SJCRH30 (cell line): ENCODE results near the gene REEP3. TPM values are rescaled to one million over a fixed set of nuclear protein-coding genes. Genes with fewer than 3 reads are reported as not detected.
"Not testable (repeated sequence)": the region's sequence is repeated elsewhere in the genome, so short reads cannot be mapped to it uniquely, and the experiment has no call there.

ENCODE experiments used
- DNase-seq, 2 experiments: peaks; one replicate each; pipeline ENCODE4 v3.0.0-alpha.2; 2015 to 2020
- H3K27ac ChIP-seq: fragments of 250-450 bp; sonication (Bioruptor Pico); 2 replicates; pipeline ENCODE4 v1.5.1; 2020; ENCODE audit warnings: mild to moderate bottlenecking, moderate library complexity
- H3K27me3 ChIP-seq: fragments of 250-450 bp; sonication (Bioruptor Pico); 2 replicates; pipeline ENCODE4 v1.5.1; 2020; ENCODE audit warnings: mild to moderate bottlenecking, moderate library complexity
- H3K36me3 ChIP-seq: fragments of 250-450 bp; sonication (Bioruptor Pico); 2 replicates; pipeline ENCODE4 v1.5.1; 2020; ENCODE audit warnings: mild to moderate bottlenecking, moderate library complexity
- H3K4me1 ChIP-seq: fragments of 250-450 bp; sonication (Bioruptor Pico); 2 replicates; pipeline ENCODE4 v1.5.1; 2020; ENCODE audit warnings: mild to moderate bottlenecking, moderate library complexity
- H3K4me3 ChIP-seq: fragments of 250-450 bp; sonication (Bioruptor Pico); 2 replicates; pipeline ENCODE4 v1.5.1; 2020; ENCODE audit warnings: mild to moderate bottlenecking, moderate library complexity
- H3K9me3 ChIP-seq: fragments of 250-450 bp; sonication (Bioruptor Pico); replicated peaks from 2 replicates; pipeline ENCODE4 v1.5.1; 2020; ENCODE audit warnings: mild to moderate bottlenecking, moderate library complexity
- total RNA-seq: library from RNA; depleted of rRNA; stranded (reverse); fragments of >200 nt; shearing (Covaris generic); gene quantifications from 2 replicates; pipeline ENCODE4 v1.2.3, GENCODE V29; 2014

REEP3 gene
- total RNA-seq, 1 experiment from 2014 or later: 16.4 TPM

DNA sequence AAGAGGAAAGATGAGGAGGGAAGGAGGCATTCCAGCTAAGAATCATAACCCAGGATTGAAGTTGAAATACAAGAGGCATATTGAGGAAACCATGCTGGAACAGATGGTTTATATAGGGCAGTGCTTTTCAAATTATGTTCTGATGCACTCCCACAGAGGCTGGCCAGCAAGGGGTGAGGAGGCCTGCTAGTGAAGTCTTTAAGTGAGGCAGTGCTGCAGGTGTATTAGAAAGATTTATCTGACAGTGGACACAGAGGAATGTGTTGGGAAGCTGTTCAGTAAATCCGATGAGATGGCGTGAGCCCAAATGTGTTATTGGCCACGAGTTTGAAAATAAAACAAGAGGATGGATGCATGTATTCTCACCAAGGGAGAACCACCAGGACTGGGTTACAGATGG is 28.6 kb downstream of the REEP3 start:
- no peaks in the 10 kb centered on the region for H3K27me3 ChIP-seq
- DNase-seq: no peak
- H3K4me1 ChIP-seq: no peaks in the 10 kb centered on the region
- no peak overlapping the region for H3K27ac ChIP-seq
- no peaks in the 10 kb centered on the region for H3K36me3 ChIP-seq
- no peaks in the 10 kb centered on the region for H3K9me3 ChIP-seq
- H3K4me3 ChIP-seq: no peak overlapping the region

DNA sequence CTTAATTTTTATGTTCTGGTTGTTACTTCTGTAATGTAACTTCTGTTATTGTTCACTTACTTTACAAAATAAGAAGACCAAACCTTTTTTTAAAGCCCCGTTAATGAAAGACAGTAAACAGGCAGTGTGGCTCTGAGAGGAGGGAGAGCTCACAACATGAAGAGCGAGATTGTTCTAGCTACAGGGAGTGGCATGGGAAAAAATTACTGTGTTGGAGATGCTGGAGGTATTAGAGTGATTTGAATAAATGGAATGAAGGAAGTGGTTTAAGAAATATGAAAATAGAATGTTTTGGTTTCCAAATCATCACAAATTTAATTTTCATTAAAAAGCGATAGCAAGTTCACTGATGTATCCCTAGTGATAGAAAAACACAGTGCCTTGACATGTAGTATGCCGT is 31.8 kb downstream of the REEP3 start:
- Histone ChIP-seq H3K4me3 (no peak overlapping the region), H3K36me3 (no peaks in the 10 kb centered on the region), H3K27ac (no peak overlapping the region), H3K27me3 (no peaks in the 10 kb centered on the region), H3K9me3 (no peaks in the 10 kb centered on the region), H3K4me1 (no peaks in the 10 kb centered on the region)
- DNase-seq: no peak

- Histone ChIP-seq H3K36me3 (no peaks in the 10 kb centered on the region), H3K27ac (no peak overlapping the region), H3K4me1 (no peaks in the 10 kb centered on the region), H3K4me3 (no peak overlapping the region), H3K27me3 (no peaks in the 10 kb centered on the region), H3K9me3 (no peaks in the 10 kb centered on the region)
- DNase-seq: no peak
Observed at GRCh38 chr10:63553473-63553872, 32.3 kb downstream of the REEP3 start.

DNA sequence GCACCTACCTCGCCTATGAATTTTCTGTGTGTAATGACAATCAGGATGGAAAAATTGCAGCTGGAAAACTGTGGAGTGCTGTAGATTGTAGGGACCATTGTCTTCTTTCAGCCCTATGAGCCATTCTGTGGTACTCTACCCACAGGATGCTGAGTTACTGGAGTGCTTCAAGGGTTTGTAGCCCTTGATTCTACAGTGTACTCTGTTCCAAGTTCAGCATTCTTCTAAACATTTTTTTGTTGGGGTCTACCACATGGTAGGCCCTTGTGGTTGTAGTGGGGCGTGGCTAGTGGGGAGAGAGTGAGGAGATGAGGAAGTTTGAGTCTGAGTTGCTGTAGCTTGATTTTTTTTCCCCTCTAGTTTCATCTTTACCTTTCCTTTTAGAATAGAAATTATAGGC is 33.5 kb downstream of the REEP3 start:
- peak; percentile 22 to 31 for DNase-seq
- no peaks in the 10 kb centered on the region for H3K27me3 ChIP-seq
- no peak overlapping the region for H3K4me3 ChIP-seq
- H3K4me1 ChIP-seq: no peaks in the 10 kb centered on the region
- no peak overlapping the region for H3K27ac ChIP-seq
- H3K36me3 ChIP-seq: no peaks in the 10 kb centered on the region
- no peaks in the 10 kb centered on the region for H3K9me3 ChIP-seq

GRCh38 chr10:63555330-63555729 is 34.1 kb downstream of the REEP3 start:
- Histone ChIP-seq H3K4me1 (no peaks in the 10 kb centered on the region), H3K27ac (no peak overlapping the region), H3K36me3 (no peaks in the 10 kb centered on the region), H3K27me3 (no peaks in the 10 kb centered on the region), H3K4me3 (no peak overlapping the region), H3K9me3 (no peaks in the 10 kb centered on the region)
- DNase-seq: no peak

GRCh38 chr10:63558132-63558784 is 37.1 kb downstream of the REEP3 start:
- Histone ChIP-seq H3K4me1 (no peaks in the 10 kb centered on the region), H3K27ac (no peak overlapping the region), H3K27me3 (no peaks in the 10 kb centered on the region), H3K4me3 (no peak overlapping the region), H3K9me3 (no peaks in the 10 kb centered on the region), H3K36me3 (no peaks in the 10 kb centered on the region)
- DNase-seq: no peak

- no peak overlapping the region for H3K4me3 ChIP-seq
- no peak overlapping the region for H3K27ac ChIP-seq
- H3K27me3 ChIP-seq: no peaks in the 10 kb centered on the region
- H3K9me3 ChIP-seq: no peaks in the 10 kb centered on the region
- no peaks in the 10 kb centered on the region for H3K4me1 ChIP-seq
- no peaks in the 10 kb centered on the region for H3K36me3 ChIP-seq
- DNase-seq: no peak
Observed at GRCh38 chr10:63561341-63561740, 40.1 kb downstream of the REEP3 start.

DNA sequence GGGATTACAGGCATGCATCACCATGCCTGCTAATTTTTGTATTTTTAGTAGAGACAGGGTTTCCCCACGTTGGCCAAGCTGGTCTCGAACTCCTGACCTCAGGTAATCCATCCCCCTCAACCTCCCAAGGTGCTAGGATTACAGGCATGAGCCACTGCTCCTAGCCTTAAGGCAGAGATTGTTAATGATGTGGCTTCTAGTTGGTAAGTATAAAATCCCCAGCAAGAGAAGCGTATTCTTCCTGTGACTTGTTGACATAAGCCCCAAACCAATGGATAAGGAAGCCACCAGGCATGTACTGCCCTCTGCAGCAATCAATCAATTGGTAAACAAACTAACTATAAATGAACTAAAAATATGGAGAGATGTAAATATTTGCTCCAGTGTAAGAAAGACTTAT is 41.2 kb downstream of the REEP3 start:
- H3K9me3 ChIP-seq: no peaks in the 10 kb centered on the region
- H3K36me3 ChIP-seq: no peaks in the 10 kb centered on the region
- H3K27me3 ChIP-seq: no peaks in the 10 kb centered on the region

GRCh38 chr10:63562857-63563256 is 41.7 kb downstream of the REEP3 start:
- Histone ChIP-seq H3K27ac (no peak overlapping the region), H3K36me3 (no peaks in the 10 kb centered on the region), H3K4me3 (no peak overlapping the region), H3K27me3 (no peaks in the 10 kb centered on the region), H3K9me3 (no peaks in the 10 kb centered on the region), H3K4me1 (no peaks in the 10 kb centered on the region)
- DNase-seq: no peak

More for the DNA sequence above, 41.2 kb downstream of the REEP3 start:
- Histone ChIP-seq H3K4me3 (no peak overlapping the region), H3K27ac (no peak overlapping the region), H3K4me1 (no peaks in the 10 kb centered on the region)
- DNase-seq: no peak

DNA sequence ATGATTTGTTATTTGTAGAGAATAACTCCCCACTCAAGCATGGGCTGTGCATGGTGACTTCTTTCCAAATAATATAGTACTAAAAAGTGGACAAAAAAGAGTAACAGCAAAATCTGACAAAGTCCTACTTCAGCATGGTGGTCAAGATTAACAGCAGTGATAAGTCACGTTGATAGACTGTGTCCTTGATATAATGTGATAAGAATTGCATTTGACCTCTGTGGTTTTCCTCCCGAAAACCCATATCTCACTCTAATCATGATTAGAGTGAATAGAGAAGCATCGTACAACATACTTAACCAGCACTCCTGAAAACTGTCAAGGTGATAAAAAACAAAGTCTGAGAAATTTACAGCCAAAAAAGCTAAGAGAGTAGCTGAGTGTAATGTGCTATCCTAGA is 42.4 kb downstream of the REEP3 start:
- DNase-seq: no peak
- H3K27ac ChIP-seq: no peak overlapping the region
- no peaks in the 10 kb centered on the region for H3K36me3 ChIP-seq
- H3K4me1 ChIP-seq: no peaks in the 10 kb centered on the region
- H3K27me3 ChIP-seq: no peaks in the 10 kb centered on the region
- H3K9me3 ChIP-seq: no peaks in the 10 kb centered on the region
- no peak overlapping the region for H3K4me3 ChIP-seq

- not testable (repeated sequence) for H3K36me3 ChIP-seq, DNase-seq, H3K9me3 ChIP-seq, H3K4me3 ChIP-seq, H3K27me3 ChIP-seq, H3K4me1 ChIP-seq, H3K27ac ChIP-seq
Observed at GRCh38 chr10:63564731-63565130, 43.5 kb downstream of the REEP3 start.

- H3K36me3 ChIP-seq: no peaks in the 10 kb centered on the region
- H3K4me1 ChIP-seq: peaks cover 4% of the 10 kb centered on the region; the same call in 1 of the 2 replicates
- no peaks in the 10 kb centered on the region for H3K27me3 ChIP-seq
- no peaks in the 10 kb centered on the region for H3K9me3 ChIP-seq
- no peak overlapping the region for H3K4me3 ChIP-seq
- peak overlapping the region; percentile 11; the same call in 1 of the 2 replicates for H3K27ac ChIP-seq
- peak in 1 of 2 experiments; percentile 31 for DNase-seq
Observed at GRCh38 chr10:63573068-63573697, 52.0 kb downstream of the REEP3 start.

DNA sequence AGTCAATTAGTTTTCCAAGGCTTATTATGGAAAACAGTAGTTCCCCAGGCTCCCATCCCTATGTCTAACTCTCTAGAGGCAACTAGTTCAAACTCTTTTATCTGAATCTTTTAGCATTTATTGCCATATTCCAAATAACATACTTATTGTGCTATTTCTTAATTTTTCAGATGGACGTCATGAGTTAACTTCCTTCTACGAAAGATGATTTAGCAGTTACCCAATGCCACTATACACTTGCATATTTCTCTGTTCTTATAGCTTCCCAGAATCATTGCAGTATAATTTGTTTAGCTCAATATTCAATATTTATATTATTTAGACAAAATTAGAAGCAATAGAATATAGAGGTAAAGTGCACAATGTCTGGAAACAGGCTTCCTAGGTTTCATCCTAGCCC is 52.8 kb downstream of the REEP3 start:
- H3K9me3 ChIP-seq: no peaks in the 10 kb centered on the region
- H3K27me3 ChIP-seq: no peaks in the 10 kb centered on the region
- H3K27ac ChIP-seq: no peak overlapping the region
- DNase-seq: no peak
- no peak overlapping the region for H3K4me3 ChIP-seq
- H3K4me1 ChIP-seq: peaks cover 4% of the 10 kb centered on the region; the same call in 1 of the 2 replicates
- H3K36me3 ChIP-seq: no peaks in the 10 kb centered on the region

DNA sequence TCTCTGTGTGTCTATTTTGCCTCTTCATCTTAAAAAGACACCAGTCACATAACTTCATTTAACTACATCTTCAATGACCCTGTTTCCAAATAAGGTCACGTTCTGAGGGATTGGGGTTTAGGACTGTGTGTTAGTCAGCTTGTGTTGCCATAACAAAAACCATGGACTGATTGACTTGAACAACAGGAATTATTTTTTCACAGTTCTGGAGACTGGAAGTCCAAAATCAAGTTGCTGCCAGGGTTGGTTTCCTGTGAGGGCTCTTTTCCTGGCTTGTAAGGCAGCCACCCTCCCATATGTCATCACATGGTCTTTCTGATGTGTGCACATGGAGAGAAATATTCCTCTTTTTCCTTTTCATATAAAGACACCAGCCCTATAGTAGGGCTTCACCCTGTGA is 55.3 kb downstream of the REEP3 start:
- Histone ChIP-seq H3K27ac (no peak overlapping the region), H3K27me3 (no peaks in the 10 kb centered on the region), H3K9me3 (no peaks in the 10 kb centered on the region), H3K4me1 (peaks cover 4% of the 10 kb centered on the region; the same call in 1 of the 2 replicates), H3K4me3 (no peak overlapping the region), H3K36me3 (no peaks in the 10 kb centered on the region)
- no peak for DNase-seq

DNA sequence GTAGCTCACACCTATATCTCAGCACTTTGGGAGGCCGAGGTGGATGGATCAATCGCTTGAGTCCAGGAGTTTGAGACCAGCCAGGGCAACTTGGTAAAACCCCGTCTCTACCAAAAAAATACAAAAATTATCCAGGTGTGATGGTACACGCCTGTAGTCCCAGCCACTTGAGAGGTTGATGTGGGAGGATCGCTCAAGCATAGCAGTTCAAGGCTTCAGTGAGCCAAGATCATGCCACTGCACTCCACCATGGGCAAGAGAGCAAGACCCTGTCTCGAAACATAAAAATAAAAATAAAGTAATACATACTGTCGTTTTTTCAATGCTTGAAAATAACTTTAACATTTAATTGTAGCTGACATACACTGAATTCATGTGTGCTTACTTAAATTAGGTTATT is 57.3 kb downstream of the REEP3 start:
- no peak for DNase-seq
- no peaks in the 10 kb centered on the region for H3K27me3 ChIP-seq
- no peak overlapping the region for H3K27ac ChIP-seq
- no peak overlapping the region for H3K4me3 ChIP-seq
- no peaks in the 10 kb centered on the region for H3K4me1 ChIP-seq
- no peaks in the 10 kb centered on the region for H3K36me3 ChIP-seq
- H3K9me3 ChIP-seq: no peaks in the 10 kb centered on the region
